Activated effector memory CD4-positive, alpha-beta T cell treated with anti-CD3 and anti-CD28 coated beads, Interleukin-2, amount 50 U/mL, for 16 hours (primary cell): ENCODE measurements around the gene OR2J1.
"Not testable (repeated sequence)": the region's sequence is repeated elsewhere in the genome, so short reads cannot be mapped to it uniquely, and the experiment has no call there.

Experiments used
- DNase-seq: peaks from one replicate; pipeline ENCODE4 v3.0.0-alpha.2; 2020

The OR2J1 gene

GRCh38 chr6:29099190-29099589 is at the start of gene OR2J1:
Gene OR2J1 (plus strand): TSS chr6:29099490. CDS start chr6:29100943, 1,453 bp downstream.
- no peak for DNase-seq

- DNase-seq = no peak
These were observed 47.6 kb upstream of the OR2J1 start for GRCh38 chr6:29051680-29052079.

- DNase-seq = no peak
These were observed 27.2 kb upstream of the OR2J1 start for GRCh38 chr6:29071831-29072723.

GRCh38 chr6:29079203-29079602 is 20.1 kb upstream of the OR2J1 start:
- no peak for DNase-seq

GRCh38 chr6:29081312-29081711 is 18.0 kb upstream of the OR2J1 start:
- DNase-seq = no peak

- DNase-seq = no peak
These were observed 16.8 kb upstream of the OR2J1 start for GRCh38 chr6:29082457-29082856.

- DNase-seq = no peak
These were observed 12.1 kb upstream of the OR2J1 start, which contains the start of gene OR2B3 for GRCh38 chr6:29087213-29087612. Gene OR2B3 (minus strand): TSS chr6:29087313. CDS start chr6:29087248, 65 bp downstream.

- DNase-seq = no peak
These were observed 6.3 kb upstream of the OR2J1 start for GRCh38 chr6:29092957-29093356.

- no peak for DNase-seq
These were observed 1.5 kb upstream of the OR2J1 start for GRCh38 chr6:29097803-29098202.

DNA sequence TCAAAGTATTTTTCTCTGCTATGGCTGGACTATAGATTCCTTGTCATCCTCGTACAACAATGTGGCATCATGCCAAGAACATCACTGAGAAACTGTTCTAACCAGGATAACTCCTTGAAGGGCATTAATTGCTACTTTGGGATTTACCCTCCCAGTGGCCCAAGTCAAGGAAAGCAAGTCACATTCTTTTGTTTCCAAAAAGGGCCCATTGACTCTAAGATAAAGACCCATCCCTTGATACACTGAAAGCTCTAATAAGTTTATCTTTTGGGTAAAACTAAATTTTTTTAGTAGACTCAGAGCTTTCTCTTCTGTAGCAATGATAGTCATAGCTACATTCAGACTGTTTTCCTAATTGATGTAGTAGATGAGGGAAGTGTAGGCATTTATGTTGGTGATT is 8.5 kb downstream of the OR2J1 start, which contains the start of gene OR2J3:
OR2J3 (plus strand) TSS at position 301 of the 400 bp plus-strand sequence. CDS start 3,833 bp downstream, outside the sequence.
- no peak for DNase-seq

- DNase-seq = no peak
These were observed 12.8 kb downstream of the OR2J1 start for GRCh38 chr6:29112135-29112534.

DNA sequence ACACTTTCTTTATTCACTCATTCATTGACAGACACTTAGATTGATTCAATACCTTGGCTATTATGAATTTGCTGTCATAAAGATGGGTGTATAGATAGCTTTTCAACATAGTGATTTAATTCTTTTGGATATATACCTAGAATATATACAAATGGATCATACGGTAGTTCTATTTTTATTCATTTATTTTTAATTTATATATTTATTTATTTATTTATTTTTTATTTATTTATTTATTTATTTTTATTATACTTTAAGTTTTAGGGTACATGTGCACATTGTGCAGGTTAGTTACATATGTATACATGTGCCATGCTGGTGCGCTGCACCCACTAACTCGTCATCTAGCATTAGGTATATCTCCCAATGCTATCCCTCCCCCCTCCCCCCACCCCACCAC is 15.7 kb downstream of the OR2J1 start:
- DNase-seq = not testable (repeated sequence)

DNA sequence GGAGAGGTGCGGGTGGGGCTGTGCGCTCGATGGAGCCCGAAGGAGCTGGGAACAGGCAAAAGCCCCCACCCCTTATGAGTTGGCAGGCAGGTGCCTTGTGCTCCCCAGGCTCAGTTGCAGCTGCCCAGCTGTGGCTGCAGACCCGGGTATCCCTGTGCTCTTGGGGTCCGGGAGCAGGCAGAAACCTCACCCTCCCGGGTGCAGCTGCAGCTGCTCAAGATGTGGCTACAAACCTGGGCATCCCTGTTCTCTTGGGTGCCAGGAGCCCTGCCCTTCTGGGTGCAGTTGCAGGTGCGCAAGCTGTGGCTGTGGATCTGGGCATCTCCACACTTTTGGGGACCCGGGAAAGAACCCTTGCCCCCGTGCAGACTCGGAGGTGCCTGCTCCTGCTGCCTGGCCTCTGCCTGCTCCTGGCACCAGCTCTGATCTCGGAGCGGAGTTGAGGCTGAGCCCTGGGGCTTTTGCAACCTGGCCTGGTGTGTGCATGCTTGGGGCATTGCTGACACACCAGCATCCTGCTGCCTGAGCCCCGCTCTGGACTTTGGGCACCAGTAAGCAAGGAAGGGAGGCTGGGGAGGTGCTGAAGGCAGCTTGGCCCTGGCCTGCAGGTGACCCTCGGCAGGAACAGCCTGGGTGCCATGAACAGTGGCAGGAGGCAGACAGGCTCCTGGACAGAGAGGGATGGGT is 30.2 kb downstream of the OR2J1 start:
- no peak for DNase-seq

- DNase-seq = no peak
These were observed 31.4 kb downstream of the OR2J1 start for GRCh38 chr6:29130644-29131043.

- DNase-seq = no peak
These were observed 32.4 kb downstream of the OR2J1 start for GRCh38 chr6:29131691-29132090.

GRCh38 chr6:29137724-29138123 is 38.4 kb downstream of the OR2J1 start:
- no peak for DNase-seq

DNA sequence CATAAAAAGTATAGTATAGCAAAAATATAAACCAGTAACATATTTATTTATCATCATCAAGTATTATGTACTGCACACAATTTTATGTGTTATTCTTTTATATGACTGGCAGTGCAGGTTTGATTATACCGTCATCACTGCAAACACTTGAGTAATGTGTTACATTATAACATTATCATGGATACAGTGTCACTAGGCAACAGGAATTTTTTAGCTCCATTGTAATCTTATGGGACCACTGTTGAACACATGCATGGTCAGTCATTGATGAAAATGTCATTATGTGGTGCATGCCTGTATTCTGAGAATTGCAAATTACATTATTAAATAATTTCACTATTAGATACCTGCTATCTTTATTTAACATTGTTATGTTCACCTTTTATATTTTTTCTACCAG is 42.3 kb downstream of the OR2J1 start:
- no peak for DNase-seq

DNA sequence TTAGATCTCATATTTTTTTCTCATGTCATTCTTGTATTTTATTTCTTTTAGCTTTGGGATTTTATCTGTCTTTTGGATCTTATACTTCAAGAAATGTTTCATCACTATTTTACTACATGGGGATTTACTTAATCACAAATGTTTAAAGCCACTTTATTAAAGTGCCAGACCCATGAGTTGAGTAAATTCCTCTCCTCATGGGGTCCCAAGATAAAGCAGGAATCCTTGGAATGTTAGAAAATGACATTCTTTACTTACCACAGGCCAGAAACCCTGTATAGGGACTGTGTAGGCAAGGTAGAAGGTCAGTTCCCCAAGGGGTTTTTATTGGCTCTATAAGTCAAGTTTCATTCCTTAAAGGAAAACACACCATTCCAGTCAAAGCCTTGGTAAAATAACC is 43.0 kb downstream of the OR2J1 start:
- DNase-seq = no peak

DNA sequence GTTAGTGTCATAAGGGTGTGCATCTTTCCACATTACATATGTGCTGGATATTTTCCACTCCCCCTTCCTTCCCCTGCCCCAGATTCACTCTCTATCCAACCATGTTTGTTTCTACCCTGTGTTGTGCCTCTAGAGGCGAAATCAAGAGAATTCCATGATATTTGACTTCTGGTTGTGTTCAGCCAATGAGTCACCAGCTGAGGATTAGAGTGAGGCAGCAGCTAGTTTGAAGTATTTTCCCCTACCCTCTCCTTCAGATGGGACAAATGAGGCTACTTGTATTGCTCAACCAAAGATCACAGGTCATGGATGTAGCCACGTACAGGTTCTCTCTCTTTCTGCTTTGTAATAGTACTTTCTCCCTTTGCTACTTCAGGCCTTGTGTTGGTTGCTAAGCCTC is 46.9 kb downstream of the OR2J1 start:
- no peak for DNase-seq

- DNase-seq = no peak
These were observed 47.8 kb downstream of the OR2J1 start for GRCh38 chr6:29147074-29147473.

GRCh38 chr6:29149444-29149843 is 50.2 kb downstream of the OR2J1 start:
- DNase-seq = not testable (repeated sequence)
